SW480 (cell line): ENCODE measurements around the gene ARHGEF28.

Source experiments
- DNase-seq: peaks from one replicate; pipeline ENCODE4 v3.0.0-alpha.2; 2016; ENCODE audit warnings: low spot score

Gene ARHGEF28

DNA sequence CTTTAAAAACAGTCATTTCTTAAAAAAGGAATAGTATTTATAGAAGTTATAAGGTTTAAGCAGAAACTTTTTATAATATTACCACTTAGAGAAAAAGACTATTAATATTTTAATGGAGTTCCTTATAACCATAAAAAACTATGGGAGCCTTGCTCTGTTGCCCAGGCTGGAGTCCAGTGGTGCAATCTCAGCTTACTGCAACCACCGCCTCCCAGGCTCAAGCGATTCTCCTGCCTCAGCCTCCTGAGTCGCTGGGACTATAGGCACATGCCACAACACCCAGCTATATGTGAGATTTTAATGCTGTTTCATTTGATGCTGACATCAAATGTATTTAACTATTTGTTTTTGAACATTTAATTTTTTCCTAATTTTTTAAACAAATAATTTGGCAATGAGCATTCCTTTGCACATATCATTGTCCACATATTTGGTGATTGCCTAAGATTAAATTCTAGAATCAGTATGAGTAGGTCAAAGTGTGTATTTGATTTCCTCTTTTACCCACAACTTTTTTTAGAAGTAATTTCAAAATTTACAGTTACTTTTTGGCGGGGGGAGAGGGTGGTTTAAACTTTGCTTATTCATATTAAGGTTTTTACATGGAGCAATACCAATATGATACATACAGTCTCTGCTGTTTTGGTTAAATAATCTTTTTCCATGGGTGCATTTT, 235.5 kb downstream of the ARHGEF28 start:
- no peak for DNase-seq

GRCh38 chr5:73862796-73863195, 236.8 kb downstream of the ARHGEF28 start:
- DNase-seq: no peak

DNA sequence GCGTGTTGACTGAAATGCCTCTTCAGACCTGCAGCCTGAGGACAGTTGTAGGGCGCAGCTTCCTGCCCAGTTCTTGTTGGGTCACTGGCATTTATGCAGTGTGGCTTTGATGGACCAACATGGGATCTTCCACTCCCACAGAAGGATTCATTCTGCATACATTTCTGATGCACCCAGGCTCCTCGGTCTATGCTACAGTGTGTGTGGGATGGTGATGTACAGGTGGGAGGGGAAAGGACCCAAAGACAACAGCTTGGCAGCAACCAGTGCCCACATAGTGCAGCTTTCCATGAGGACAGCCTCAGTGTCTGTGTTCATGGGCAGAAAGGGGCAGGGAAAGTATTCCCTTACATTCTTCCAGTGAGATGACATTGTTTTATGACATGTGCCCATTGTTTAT, 237.9 kb downstream of the ARHGEF28 start:
- DNase-seq: no peak

DNA sequence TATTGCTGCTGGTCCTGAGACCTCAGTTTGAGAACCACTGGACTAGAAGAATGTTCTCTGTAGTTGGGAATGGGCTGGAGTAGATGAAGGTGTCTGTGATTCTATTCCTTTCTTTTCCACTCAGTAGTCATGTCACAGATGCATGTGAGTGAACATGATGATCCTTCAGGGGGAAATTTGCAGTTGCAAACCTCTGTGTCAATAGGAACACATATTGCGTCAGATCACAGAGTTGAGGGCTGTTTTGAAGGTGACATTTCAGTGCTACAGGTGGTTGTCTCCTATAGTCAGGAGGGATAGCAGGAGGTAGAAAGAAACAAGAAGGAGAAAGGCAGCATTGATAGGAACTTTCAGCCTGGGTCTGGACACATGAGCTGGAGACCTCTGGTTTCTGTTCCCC, 239.3 kb downstream of the ARHGEF28 start:
- no peak for DNase-seq

- DNase-seq: no peak
Observed at GRCh38 chr5:73867345-73868335, 241.6 kb downstream of the ARHGEF28 start.

DNA sequence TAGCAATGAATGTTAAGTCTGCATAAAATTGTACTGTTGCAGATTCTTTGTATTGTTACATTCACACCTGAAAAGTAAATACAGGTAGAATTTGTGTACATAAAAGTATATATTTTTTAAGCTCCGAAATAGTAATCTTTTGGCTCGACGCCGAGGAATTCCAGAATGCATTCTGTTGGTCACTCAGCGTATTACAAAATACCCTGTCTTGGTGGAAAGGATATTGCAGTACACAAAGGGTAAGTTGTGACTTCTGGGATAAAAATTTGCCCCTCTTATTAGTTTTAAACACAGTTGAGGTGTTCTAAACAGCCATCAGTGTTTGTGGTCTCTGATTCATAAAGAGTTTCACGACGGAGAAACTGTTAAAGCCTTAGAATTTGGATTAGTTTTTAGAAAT, 257.6 kb downstream of the ARHGEF28 start:
- DNase-seq: no peak

DNA sequence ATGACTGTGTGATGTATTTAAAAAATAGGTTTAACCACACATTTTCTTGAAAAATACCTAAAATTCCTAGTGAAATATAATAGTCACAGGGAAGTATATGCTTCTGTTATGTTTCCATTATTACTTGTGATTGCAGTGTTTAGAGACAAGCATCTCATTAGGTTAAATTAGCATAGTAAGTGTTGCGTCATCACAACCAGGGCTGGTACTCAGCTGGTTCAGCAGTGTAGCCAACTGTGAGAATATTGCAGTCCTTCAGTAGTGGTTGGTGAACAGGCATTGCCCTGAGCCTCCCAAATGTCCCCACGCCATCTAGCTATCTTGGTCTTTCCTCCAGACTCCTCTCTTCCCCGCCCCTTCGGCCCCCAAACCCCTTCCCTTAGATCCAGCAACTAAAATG, 261.7 kb downstream of the ARHGEF28 start:
- DNase-seq: no peak

- DNase-seq: no peak
Observed at GRCh38 chr5:73890569-73890968, 264.6 kb downstream of the ARHGEF28 start.

DNA sequence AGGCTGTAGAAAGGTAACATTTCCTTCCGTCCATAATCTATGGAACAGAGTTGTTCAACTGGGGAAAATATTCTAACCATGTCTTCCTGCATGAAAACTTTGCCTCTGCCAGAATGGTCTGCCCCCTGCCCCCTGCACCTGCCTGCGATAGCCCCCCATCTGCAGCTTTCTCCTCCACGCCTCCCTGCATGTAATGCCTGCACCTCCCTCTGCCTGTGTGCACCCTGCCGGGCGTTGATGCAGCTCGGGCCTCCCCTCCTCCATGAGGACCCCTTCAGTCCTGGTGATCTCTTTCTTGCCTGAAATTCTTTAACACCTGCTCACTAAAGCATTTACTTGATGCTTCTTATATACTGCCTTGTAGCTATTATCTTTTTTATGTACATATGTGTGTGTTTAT, 266.2 kb downstream of the ARHGEF28 start:
- no peak for DNase-seq

DNA sequence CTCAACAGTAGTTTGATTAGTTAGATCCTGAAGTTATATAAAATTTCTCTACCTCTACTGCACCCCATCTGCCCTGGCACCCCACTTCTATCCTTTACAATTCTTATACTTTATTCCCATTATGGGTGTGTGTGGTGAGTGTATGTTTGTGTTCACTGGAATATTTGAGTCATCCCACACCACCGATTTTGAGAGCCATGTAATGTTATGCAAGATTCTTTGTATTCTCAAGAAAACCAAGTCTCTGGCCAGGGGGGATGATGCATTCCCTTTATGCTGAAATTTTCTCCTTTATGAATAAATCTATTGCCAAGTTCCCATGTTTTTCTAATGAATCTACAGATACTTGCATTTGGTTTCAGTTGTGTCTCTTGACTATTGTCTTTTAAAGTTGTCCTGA, 266.8 kb downstream of the ARHGEF28 start:
- DNase-seq: no peak

GRCh38 chr5:73893813-73894212, 267.8 kb downstream of the ARHGEF28 start:
- no peak for DNase-seq

GRCh38 chr5:73894860-73895259, 268.9 kb downstream of the ARHGEF28 start:
- DNase-seq: no peak

GRCh38 chr5:73895471-73895870, 269.5 kb downstream of the ARHGEF28 start:
- no peak for DNase-seq

DNA sequence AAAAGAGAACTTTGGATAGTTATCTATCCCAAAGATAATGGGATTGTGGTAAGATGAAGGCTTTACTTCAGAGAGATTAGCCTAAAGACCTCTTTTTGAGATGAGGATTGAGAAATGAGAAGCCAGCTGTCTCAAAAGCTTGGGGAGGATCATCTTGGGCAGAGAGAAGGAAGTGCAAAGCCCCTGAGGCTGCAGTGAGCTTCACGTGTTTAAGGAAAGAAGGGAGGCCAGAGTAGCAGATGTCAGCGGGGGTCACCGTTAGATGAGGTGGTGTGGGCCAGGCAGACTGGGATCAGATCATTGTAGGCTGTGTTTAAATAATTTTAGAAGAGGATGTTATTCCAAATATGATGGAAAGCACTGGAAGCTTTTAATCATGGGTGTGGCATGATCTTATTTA, 270.1 kb downstream of the ARHGEF28 start:
- DNase-seq: no peak

DNA sequence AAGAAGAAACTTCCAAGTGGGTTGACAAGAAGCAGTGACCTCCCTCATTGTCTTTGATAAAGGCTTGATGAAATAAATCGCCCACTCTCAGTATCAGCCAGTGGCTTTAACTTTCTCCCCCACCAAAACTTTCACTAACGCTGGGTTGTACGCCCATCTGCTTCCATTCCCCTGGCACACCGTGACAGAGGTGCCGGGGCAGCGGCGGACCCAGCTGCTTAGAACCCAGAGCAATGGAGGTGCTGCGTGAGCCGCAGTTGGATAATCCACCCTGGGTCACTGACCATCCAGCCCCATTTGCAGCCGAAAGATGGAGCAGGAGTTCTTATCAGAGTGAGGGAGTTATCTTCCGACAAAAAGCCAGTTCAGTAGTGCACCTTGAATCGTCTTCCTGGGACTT, 270.7 kb downstream of the ARHGEF28 start:
- DNase-seq: no peak

- no peak for DNase-seq
Observed at GRCh38 chr5:73897893-73898292, 271.9 kb downstream of the ARHGEF28 start.

- DNase-seq: no peak
Observed at GRCh38 chr5:73899055-73899454, 273.1 kb downstream of the ARHGEF28 start.

- no peak for DNase-seq
Observed at GRCh38 chr5:73899916-73900315, 273.9 kb downstream of the ARHGEF28 start.

DNA sequence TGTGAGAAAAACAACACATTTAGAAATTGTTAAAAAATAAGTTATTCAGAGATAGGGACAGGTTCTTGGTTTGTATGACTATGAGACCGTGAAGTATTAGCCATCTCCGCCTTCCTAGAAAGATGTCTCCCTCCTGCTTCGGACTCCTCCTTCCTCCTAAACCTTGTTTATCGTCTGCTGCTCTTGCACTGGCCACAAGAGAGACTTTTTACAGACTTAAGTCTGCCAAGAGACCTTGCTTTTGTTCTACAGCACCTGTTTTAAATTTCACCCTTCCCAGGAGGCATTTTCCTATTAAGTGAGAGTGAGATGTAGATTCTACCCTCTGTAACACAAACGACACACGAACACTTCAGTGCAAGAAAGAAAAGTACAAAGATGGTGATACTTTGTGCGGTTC, 274.6 kb downstream of the ARHGEF28 start:
- no peak for DNase-seq

DNA sequence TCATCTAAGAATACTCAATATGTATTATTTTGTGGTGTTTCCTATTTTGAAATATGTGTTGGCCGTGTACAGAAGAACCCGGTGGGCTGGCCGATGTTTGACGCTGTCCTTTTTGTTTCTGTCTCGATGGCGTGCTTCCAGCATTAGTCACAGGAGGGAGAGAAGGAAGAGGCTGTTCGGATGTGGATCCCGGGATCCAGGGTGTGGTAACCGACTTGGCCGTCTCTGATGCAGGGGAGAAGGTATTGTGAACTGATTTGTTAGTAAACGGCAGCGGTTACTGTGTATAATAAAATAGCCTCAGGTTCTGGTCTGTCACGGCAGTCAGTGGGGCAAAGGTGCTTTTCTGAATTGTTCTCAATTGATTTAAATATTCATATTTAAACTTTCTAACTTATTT, 275.0 kb downstream of the ARHGEF28 start:
- peak; percentile 83 for DNase-seq

- DNase-seq: peak; percentile 33
Observed at GRCh38 chr5:73901455-73901854, 275.5 kb downstream of the ARHGEF28 start.

GRCh38 chr5:73902327-73903051, 276.5 kb downstream of the ARHGEF28 start:
- peak; percentile 48 for DNase-seq

GRCh38 chr5:73903169-73903568, 277.2 kb downstream of the ARHGEF28 start:
- DNase-seq: no peak
